ENCODE results near the gene BORCS8. TPM values are rescaled to one million over a fixed set of nuclear protein-coding genes. Genes with fewer than 3 reads are reported as not detected.

Gene BORCS8
- total and polyA plus RNA-seq, 2 of the 13 experiments (the other 11 are each of a cell fraction or from before 2014, with no cell fraction given), result 9.6 to 13.3 TPM

- TF ChIP-seq ZBTB34 (CRISPR knock-in tag; IDR thresholded peaks at IDR 0.05) (no peak), ZNF607 (CRISPR knock-in tag; IDR thresholded peaks at IDR 0.05; ENCODE audit: borderline replicate concordance) (0 out of 2 replicates have a peak, but pooled peaks have one; percentile 26), TP53 (CRISPR knock-in tag; conservative IDR thresholded peaks at IDR 0.05) (no peak), ZBTB7B (CRISPR knock-in tag; IDR thresholded peaks at IDR 0.05) (peak; percentile 93), ATF4 (CRISPR knock-in tag; IDR thresholded peaks at IDR 0.05) (peak; percentile 12 to 99; a peak in 2 of 4 replicates), ZNF414 (CRISPR knock-in tag; IDR thresholded peaks at IDR 0.05) (no peak), ZNF816 (CRISPR knock-in tag; IDR thresholded peaks at IDR 0.05; ENCODE audit: borderline replicate concordance) (no peak), MLXIP (CRISPR knock-in tag; IDR thresholded peaks at IDR 0.05; ENCODE audit: borderline replicate concordance) (no peak), ZBTB42 (CRISPR knock-in tag; IDR thresholded peaks at IDR 0.05) (no peak), TFDP2 (CRISPR knock-in tag; IDR thresholded peaks at IDR 0.05) (0 out of 2 replicates have a peak, but pooled peaks have one; percentile 17), KLF13 (CRISPR knock-in tag; IDR thresholded peaks at IDR 0.05) (0 out of 2 replicates have a peak, but pooled peaks have one; percentile 40), AFF4 (CRISPR knock-in tag; IDR thresholded peaks at IDR 0.05) (no peak), ZNF737 (CRISPR knock-in tag; IDR thresholded peaks at IDR 0.05; ENCODE audit: borderline replicate concordance) (no peak), KDM5A (IDR thresholded peaks at IDR 0.05; ENCODE audit: borderline replicate concordance, low read length) (no peak), ZNF678 (CRISPR knock-in tag; IDR thresholded peaks at IDR 0.05) (no peak), CHD2 (IDR thresholded peaks at IDR 0.05; ENCODE audit: low read depth, low read length) (no peak), RFX3 (CRISPR knock-in tag; IDR thresholded peaks at IDR 0.05) (no peak), CBFB (CRISPR knock-in tag; IDR thresholded peaks at IDR 0.05) (peak; percentile 88; the same call in 1 of the 2 replicates)
Measured at GRCh38 chr19:19171821-19172532, 20.0 kb downstream of the BORCS8 start (continued).
